RCC 7860 (cell line): ENCODE data around the gene DHH.

Experiments
- DNase-seq: peaks from one replicate; pipeline ENCODE4 v3.0.0-alpha.2; 2015; ENCODE audit warnings: low spot score
- FAIRE-seq: peaks from 2 replicates; lab custom pipeline; 2012; peaks lifted over from hg19 to GRCh38; lab: Jason Lieb, UNC

The DHH gene

GRCh38 chr12:49051777-49052438 lies 42.7 kb downstream of the DHH start:
- DNase-seq (no peak), FAIRE-seq (no peak)

GRCh38 chr12:49051373-49051764 lies 43.2 kb downstream of the DHH start:
- no peak for FAIRE-seq

DNA sequence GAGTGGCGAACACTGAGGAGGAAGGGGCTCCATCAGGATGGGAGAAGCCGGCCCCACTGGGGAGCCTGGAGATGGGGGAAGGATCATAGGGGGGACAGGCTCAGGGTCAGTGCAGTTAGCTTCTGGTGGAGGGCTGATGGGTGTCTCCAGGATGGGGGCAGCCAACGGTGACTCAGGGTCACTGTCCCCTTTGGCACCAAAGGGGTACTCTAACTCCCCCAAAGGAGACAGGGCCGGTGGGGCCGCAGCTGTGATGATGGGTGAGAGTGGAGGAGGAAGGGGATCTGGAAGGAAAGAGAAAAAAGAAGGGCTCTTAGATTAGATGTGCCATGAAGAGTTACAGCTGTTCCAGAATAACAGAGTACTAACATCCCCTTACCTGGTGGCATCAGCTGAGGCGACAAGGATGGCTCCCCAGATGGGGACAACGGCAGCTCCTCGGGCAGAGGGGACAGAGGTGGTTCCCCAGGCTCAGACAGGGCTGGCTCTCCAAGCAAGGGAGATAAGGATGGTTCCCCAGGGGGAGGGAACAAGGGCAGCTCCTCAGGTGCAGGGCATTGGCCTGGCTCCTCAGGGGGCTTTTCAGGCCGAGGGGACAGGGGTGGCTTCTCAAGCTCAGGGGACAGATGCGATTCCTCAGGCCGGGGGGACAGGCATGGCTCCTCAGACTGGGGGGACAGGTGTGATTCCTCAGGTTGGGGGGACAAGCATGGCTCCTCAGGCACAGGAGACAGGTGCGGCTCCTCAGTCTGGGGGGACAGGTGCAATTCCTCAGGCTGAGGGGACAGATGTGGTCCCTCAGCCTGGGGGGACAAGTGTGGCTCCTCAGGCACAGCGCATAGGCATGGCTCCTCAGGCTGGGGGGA lies 43.9 kb downstream of the DHH start:
- FAIRE-seq = no peak
- DNase-seq = no peak

More at GRCh38 chr12:49051373-49051764, 43.2 kb downstream of the DHH start:
- no peak for DNase-seq

DNA sequence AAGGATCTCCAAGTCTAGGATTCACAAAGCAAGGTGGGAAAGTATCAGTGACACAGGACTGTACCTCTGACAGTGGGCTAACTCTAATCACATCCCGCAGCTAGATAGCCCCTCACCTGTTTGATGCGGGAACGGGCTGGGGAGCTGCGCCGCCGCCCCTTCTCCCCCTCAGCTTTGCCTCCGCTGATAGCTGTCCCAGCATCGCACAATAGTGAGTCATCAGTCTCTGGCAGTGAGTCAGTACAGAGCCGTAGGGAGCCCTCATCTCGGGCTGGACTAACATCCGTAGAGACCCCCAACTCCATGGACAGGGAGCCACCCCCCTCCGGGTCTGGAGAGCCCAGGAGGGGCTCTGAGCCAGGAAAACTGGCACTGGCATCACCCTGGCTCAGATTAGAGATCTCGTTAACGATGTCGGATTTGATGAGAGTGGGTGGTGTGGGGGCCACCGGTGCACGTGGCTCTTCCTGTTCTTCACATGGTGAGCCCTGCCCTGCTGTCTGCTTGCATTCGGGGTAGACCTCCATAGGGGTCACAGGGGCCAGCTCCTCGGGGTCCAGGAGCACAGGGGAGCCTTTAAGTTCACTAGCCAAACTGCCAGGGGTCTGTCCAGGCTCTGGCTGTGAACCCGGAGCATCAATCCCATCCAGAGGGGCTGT lies 44.9 kb downstream of the DHH start:
- FAIRE-seq (no peak), DNase-seq (no peak)

DNA sequence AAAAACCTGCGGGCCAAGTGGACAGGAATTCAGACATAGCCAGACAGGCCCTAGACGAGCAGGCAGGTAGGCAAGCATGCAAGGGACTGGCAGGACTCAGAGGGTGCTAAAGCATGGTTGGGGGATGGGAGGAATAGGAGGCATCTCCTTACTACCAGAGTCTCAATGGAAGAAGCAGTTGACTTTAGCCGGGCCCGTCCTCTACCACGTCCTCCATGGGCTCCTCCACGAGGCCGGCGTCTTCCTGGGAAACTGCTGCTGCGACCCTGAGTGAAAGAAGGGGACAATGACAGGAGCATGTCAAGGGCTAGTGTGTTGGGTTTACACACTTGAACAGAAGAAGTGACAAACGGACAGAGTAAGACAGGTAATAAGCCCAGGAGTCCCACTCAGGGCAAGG lies 45.6 kb downstream of the DHH start:
- no peak for FAIRE-seq
- DNase-seq = no peak

DNA sequence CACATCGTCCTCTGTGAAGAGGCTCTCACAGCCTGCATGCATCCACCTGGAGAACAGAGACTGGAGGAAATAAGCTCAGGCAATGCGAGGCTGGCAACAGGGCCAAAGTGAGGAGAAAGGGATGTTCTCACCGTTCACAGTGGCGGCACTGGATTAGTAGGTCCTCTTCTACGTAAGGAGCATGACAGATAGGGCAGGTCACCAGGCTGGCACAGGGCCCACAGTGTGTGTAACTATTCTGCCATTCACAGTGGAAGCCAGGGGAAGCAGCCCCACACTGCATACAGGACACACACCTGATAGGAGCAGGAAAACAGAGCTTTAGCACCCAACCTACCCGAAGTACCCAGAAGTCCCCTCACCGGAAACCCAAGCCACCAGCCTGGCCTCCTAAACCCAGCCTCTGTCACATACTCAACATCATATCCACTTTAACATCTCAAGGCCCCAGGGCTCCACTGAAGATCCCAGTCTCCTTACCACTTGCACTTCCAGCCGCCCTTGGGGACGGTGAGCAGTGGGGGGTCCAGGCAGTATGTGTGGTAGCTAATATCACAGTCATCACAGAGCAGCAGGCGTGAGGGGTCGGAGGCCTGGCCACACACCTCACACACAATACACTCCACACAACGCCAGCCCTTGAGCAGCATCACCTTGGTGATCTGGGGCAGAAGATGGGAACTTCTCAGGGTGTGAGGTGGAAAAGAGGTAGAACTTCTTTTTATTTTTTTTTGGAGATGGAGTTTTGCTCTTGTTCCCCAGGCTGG lies 48.3 kb downstream of the DHH start:
- DNase-seq (no peak), FAIRE-seq (no peak)

DNA sequence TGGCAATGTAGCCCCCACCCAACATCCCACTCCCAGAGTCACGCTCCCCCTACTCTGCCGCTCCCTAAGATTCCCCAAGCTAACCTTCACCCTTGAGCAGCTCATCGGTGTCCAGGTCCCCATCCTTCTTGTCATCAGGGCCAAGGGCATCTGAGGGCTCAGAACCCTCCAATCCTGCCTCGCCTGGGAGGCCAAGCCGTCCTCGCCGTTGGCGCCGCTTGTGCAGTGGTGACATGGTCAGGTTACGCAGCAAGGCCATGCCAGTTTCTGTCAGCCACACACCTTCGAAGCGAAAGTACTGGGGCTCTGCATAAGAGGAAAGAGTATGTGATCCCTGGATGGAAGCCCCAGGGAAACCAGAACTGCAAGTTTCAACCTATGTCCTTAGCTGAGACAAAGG lies 49.9 kb downstream of the DHH start:
- DNase-seq (no peak), FAIRE-seq (no peak)

DNA sequence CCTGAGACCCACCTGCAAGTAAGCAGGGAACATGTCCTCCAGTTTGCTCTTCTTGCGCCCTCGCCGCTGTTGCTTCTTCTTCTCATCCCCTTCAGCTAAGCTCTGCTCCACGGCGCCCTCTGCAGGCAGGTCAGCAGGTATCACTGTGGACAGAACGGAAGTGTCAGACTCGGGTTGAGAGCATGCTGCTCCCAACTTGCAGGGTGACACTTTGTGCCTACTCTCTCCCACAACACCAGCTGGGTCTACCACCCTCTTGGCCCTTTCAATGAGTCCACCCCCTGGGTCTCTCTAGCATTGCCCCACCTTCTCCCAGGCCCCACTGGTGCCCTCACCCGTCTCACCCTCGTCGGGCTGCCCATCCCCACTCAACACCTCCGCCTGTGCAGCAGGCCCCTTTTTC lies 50.7 kb downstream of the DHH start:
- DNase-seq (no peak), FAIRE-seq (no peak)

GRCh38 chr12:49043241-49043640 lies 51.4 kb downstream of the DHH start:
- DNase-seq = no peak
- FAIRE-seq = no peak

DNA sequence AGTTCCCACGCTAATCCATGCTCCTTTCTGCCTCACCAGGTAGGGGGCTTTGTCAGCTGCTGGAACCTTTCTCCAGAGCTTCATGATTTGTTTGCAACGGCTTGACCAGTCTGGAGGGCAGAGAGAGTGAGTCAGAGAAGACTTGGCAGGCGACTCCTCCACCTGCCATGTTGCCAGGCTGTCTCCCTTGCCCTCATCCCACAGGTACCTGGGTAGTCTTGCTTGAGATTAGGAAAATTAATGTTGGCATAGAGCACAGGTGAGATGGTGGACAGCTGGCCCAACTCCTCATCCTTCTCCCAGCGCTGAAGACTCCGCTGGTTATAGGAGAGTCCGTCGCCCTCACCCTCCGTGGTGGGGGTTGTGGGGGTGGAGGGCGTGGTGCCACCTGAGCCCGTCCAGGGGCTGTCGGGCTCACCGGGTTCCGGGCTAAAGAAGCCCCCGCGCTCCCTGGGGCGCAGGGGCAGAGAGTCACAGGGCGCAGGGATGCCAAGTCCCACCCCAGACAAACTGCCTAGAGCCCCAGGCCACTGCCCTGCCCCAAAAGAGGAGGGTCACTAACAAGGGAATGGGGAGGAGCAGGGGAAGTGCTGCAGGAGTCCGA lies 52.6 kb downstream of the DHH start:
- FAIRE-seq = no peak
- DNase-seq = no peak

GRCh38 chr12:49041036-49041880 lies 53.3 kb downstream of the DHH start:
- no peak for FAIRE-seq

GRCh38 chr12:49040364-49040855 lies 54.2 kb downstream of the DHH start:
- no peak for DNase-seq
- no peak for FAIRE-seq

More at GRCh38 chr12:49041036-49041880, 53.3 kb downstream of the DHH start:
- DNase-seq = no peak

DNA sequence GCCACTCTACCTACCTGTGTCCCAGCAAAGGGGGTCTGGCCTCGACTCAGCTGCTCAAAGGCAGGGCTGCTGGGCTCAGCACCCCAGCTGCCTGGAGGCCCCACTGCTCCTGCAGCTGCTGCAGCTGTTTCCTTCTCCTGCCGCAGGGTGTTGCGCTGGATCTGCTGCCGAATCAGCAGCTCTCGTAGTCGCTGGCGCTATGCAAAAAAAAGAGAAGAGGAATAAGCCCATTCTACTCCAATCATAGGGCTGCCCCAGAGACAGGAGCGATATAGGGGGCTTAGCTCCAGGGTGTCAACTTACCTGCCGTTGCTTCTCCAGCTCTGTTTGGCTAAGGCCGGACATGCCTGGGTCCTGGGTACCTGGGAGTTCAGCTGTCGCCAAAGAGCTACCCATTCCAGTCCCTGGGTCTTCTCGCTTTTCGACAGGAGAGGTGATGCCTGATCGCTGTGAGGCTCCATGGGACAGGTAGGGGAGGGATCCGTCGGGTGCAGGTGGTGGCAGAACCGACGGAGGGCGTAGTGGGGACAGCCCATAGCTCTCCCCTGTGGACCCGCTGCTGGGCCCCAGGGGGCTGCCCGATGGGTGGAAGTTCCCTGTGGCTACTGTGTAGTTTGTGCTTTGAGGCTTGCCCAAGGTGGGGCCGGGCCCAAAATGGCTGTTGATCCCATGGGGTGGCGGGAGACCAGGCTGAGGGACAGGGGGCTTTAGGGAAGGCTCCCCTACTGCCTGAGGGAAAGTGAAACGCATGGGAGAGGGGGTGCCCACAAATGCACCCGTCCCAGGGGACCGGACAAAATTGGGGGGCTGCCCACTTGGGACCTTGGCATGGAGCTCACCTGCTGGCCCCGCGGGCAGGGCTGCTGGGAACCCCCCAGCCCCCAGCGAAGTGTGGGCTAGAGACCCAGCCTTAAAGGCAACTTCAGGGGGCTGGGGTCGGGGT lies 54.9 kb downstream of the DHH start:
- no peak for FAIRE-seq
- no peak for DNase-seq

GRCh38 chr12:49038291-49038955 lies 56.2 kb downstream of the DHH start:
- no peak for FAIRE-seq
- no peak for DNase-seq

GRCh38 chr12:49037947-49038237 lies 56.7 kb downstream of the DHH start:
- DNase-seq (no peak), FAIRE-seq (no peak)

DNA sequence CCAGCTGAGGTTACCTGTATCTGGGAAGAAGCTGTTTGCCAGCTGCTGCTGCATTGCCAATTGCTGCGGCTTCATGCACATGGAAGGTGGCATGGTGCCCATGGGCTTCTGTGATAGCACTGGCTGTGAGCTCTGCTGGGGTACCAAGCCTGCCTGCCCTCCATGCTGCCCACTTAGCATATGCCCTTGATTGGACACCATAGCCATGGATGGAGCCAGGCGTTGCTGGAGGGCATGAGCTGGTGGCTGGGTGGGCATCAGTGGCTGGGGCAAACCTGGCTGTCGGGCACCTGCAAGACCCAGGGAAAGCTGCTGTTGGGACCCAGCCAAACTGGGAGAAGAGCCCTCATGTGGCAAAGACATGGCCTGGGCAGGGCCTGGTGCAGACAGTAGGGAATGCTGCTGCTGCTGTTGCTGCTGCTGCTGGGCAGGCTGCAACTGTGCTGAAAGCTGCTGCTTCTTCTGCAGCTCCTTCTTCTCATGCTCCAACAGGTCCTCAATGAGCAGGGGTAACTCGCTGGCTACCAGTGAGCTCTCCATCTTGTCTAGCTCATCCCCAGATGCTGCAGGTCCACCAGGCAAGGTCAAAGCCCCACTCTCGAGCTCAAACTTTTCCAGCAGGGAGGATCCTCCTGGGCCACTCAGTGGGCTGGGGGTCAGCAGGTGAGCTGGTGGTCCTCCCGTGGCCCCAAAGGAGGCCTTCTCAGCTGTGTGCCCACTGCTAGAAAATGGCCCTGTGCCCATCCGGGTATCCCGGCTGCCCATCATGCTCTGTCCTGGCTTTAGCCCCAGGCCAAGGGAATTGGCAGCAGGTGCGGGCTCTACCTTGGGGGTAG lies 57.3 kb downstream of the DHH start:
- FAIRE-seq = no peak
- no peak for DNase-seq
